ENCODE measurements around the gene ERMP1.
"Not testable (repeated sequence)": the region's sequence is repeated elsewhere in the genome, so short reads cannot be mapped to it uniquely, and the experiment has no call there.

ERMP1 gene, protein sequence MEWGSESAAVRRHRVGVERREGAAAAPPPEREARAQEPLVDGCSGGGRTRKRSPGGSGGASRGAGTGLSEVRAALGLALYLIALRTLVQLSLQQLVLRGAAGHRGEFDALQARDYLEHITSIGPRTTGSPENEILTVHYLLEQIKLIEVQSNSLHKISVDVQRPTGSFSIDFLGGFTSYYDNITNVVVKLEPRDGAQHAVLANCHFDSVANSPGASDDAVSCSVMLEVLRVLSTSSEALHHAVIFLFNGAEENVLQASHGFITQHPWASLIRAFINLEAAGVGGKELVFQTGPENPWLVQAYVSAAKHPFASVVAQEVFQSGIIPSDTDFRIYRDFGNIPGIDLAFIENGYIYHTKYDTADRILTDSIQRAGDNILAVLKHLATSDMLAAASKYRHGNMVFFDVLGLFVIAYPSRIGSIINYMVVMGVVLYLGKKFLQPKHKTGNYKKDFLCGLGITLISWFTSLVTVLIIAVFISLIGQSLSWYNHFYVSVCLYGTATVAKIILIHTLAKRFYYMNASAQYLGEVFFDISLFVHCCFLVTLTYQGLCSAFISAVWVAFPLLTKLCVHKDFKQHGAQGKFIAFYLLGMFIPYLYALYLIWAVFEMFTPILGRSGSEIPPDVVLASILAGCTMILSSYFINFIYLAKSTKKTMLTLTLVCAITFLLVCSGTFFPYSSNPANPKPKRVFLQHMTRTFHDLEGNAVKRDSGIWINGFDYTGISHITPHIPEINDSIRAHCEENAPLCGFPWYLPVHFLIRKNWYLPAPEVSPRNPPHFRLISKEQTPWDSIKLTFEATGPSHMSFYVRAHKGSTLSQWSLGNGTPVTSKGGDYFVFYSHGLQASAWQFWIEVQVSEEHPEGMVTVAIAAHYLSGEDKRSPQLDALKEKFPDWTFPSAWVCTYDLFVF

DNA sequence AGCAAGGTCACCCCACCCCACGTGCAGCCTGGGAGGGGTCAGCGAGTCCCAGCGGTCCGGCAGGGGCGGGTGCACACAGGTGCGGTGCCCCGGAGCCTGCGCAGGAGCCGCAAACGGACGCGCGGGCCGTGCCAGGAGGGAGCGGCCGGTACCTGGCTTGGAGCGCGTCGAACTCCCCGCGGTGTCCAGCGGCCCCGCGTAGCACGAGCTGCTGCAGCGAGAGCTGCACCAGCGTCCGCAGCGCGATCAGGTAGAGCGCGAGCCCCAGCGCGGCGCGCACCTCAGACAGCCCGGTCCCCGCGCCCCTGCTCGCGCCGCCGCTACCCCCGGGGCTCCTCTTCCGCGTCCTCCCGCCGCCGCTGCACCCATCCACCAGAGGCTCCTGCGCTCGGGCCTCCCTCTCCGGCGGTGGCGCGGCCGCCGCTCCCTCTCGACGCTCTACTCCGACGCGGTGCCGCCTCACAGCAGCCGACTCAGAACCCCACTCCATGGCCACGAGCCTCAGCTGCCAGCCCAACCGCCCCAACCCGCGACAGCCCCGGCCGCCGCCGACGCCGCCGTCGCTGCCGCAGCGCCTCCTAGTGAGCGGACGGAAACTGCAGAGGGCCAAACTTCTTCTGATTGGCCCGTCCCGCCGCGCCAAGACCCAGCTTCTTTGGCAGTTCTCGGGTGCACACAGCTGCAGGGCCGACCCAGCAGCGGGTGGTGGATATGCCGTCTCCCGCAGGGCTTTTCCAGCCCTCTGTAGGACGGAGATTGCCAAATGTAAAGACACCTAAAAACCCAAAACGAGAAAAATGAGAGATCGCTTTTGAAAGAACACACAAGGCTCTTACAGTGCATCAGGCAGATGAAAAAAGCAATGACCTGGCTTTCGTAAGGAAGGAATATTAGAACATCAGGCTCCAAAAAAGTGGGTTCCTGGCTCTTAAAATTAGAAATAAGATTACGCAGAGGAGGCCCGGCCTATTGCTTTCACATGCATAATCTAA, at the start of gene ERMP1:
ERMP1 (minus strand) TSS at position 580 of the 992 bp plus-strand sequence; CDS start at position 490, 90 bp downstream.
- DNase-seq, result peak; percentile 77

DNA sequence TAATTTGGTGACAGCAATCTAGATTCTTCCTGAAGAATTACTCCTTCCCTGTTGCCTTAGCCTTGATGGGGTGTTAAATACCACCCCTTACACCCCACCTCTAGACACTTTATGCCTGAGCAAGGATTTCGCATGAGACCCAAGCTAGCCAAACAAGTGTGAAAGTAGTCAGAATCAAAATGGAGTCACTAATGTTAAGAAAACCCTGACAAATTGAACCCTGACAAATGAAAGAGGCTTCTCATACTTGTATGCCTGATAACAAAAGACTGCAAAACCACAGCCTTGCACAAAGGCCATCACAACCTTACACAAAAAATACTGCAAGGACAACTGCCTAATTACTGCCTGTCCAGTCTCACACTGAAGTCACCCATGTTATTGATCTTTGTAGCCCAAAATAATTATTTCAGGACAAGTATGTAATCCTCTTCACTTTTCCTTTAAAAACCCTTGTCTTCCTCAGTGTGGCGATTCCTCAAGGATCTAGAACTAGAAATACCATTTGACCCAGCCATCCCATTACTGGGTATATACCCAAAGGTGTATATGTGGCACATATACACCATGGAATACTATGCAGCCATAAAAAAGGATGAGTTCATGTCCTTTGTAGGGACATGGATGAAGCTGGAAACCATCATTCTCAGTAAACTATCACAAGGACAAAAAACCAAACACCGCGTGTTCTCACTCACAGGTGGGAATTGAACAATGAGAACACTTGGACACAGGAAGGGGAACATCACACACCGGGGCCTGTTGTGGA, 49.5 kb upstream of the ERMP1 start:
- DNase-seq, result not testable (repeated sequence)

DNA sequence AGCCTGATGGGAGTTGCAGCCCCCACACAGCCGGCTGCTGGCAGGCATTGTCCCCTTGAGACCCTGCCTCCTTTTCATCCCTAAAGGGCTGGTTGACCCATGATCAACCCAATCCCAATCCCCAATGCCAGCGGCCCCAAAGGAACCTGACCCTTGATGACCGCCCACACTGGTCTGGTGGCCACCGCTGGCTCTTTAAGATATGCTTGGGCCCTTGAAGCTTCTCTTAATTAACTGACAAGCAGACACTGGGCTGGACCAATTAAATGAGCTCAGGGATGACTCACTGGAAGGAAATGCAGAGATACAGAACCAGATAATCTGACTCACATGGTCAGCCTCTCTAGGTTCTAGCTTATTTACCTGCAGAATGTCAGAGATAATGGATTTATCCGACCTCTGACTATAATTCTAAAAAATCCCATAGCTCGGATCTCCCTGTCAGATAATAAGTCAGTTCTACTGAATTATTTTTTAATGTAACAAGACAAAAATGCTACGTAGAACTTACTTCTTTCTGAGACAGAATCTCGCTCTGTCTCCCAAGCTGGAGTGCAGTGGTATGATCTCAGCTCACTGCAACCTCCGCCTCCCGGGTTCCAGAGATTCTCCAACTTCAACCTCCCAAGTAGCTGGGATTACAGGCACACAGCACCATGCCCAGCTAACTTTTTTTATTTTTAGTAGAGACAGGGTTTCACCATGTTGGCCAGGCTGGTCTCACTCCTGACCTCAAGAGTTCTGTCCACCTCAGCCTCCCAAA, 46.7 kb upstream of the ERMP1 start:
- DNase-seq, result peak; percentile 73

DNA sequence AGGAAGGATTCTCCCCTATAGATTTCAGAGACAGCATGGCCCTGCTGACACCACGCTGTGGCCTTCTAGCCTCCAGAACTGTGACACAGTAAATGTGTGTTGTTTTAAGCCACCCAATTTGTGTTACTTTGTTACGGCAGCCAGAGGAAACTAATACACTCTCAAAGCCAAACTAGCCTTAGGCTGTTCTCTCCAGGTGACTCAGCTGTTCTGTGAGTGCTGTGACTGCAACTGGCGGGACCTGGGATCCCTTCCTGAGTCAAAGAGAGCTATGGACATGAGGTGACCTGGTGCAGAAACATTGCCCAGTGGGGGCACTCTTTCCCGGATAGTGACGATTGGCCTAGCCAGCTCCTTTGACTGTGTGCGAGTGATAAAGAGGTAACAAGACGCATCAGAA, 43.8 kb upstream of the ERMP1 start:
- no peak for DNase-seq

DNA sequence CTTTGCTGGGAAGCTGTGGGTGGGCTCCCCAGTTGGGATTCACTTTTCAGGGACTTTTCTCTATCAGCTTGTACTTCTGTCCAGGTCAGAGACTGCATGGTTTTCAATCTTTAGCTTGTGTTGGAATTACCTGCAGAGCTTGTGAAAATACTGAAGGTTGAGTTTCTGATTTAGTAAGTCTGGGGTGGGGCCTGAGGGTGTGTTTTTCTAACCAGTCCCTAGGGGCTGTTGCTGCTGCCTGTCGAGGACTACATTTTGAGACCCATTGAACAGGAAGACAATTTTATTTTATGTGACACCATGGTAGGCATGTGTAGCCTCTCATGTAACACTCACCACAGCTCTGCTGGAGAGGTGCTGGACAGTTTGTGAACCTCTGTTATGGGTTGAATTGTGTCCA, 43.1 kb upstream of the ERMP1 start:
- DNase-seq, result no peak

DNA sequence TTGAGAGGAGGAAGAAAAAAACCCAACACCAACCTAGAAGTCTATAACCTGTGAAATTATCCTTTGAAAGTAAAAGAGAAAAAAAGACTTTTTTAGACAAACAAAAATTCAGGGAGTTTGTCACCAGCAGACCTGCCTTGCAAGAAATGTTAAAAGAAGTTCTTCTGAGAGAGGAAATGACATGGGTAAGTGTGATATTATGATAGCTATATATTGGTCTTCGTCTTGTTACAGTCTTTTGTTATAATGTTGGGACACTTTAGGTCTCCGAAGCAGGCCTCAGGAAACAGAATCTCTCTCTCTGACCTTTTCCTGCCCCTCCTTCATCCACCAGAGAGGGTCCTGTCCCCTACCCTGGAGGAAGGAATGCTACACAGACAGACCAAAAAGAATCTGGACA, 41.1 kb upstream of the ERMP1 start:
- no peak for DNase-seq

DNA sequence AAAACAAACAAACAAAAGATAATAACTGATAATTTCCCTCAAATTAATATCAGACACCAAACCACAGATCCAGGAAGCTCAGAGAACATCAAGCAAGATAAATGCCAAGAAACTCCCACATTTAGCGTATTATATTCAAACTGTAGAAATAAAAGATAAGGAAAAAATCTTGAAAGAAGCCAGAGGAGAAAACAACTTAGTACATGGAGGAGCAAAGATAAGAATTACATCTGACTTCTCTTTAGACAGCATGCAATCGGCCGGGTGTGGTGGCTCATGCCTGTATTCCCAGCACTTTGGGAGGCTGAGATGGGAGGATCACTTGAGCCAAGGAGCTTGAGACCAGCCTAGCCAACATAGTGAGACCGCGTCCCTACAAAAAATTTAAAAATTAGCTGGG, 40.5 kb upstream of the ERMP1 start:
- DNase-seq, result no peak

DNA sequence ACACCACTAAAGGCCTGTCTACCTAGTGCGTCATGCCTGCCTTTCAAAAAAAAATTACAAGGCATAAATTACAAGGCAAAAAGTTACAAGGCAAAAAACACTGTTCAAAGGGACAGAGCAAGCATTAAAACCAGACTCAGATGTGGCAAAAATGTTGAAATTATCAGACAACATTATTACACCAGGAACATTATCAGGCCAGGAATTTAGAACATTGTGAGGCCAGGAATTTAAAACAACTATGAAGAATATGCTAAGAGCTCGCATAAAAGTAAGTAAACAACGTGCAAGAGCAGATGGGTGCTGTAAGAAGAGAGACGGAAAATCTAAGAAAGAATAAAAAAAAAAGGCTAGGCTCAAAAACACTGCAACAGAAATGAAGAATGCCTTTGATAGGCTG, 39.6 kb upstream of the ERMP1 start:
- no peak for DNase-seq

DNA sequence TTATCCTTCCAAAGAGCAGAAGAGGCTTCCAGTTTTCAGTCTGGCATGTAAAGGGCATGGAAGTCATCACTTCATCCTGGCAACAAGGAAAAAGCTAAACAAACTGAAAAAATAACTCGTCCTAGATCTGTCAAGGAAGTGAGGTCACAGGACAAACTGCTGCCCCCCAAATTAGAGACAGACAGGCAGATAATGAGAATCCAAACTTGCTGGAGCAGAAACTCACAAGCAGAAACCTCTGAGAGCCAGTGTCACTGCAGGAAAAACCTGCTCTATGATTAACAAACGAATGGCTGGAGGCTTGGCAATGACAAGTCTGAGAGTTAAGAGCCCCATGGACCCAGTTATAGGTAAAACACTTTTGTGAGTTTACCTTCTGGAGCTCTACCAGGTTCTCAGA, 38.9 kb upstream of the ERMP1 start:
- no peak for DNase-seq

DNA sequence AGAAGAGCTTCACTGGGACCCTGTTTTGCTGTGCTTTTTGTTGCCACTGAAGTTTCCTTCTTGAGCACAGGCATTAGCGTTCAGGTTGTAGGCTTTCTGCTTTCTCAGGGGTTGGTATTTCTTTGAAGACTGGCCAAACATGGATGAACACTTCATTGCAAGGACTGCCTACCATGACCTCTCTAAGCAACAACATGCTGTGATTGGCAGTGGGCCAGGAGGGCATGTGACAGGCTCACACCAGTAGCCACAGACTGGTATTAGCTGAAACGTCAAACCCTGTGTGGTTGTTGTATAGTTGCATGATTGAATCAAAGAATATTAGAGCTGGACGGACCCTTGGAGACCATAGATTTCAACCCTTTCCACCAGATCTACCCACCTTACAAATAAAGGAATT, 37.8 kb upstream of the ERMP1 start:
- DNase-seq, result no peak

DNA sequence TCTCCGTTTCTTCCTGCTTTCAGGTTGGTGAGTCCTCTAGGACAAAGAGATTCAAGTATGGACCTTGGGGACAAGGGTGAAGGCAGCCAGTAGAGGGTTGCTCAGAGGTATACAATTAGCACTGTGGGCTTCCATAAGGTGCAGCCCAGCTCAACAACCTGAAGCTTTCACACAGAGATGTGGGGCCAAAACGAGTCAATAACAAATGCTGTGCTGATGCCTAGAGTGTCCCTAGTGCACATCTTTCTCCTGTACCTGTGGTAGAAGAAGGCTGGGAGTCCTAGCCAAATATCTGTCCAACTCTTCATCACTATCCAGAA, 37.1 kb upstream of the ERMP1 start:
- DNase-seq, result no peak

DNA sequence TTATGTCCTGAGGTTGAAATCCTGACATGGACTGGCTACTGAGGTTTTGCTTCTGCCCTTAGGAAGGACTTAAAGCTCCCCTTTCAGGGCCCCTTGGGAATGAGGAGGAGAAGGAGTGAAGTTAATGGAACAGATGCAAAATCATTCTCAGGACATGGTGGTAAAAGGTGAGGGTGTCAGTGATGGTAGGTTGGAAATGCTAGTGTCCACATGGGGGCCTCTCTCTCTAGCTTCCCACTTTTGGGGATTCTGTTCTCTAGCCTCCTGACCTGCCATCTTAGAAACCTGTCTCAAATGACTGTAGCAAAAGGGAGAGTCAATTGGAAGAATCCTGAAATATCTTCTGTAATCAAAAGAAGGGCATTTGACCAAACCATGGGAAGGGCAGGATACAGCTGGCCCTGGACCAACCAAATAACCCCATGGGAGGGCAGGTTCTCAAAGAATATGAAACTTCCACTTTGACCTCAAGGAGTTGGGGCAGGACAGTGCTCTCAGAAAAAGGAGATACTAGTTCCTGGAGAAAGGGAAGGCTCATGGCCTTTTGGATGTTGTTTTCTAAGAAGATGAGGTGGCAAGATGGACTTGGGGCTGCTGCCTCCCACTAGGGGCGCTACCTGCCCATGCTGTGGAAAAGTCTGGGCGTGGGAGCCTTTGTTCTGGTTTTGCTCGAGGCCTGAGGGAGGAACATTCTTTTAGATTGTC, 36.5 kb upstream of the ERMP1 start:
- no peak for DNase-seq

DNA sequence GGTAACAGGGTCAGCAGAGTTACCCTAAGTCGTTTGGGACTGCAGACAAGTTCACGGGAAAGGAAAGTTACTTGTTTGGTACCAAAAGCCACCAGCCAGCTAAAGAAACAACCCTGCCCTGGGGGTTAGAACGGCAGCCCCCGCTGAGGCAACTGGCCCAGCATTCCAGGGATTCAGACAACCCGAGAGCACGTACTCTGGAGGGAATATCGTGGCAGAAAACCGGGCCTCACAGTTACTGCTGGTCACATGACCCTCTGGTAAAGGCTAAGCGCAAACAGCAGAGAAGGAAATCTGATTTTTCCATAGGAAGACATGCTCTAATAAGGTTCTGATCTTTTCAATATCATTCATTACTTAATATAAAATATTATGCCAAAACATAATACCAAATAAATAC, 35.3 kb upstream of the ERMP1 start:
- DNase-seq, result no peak

DNA sequence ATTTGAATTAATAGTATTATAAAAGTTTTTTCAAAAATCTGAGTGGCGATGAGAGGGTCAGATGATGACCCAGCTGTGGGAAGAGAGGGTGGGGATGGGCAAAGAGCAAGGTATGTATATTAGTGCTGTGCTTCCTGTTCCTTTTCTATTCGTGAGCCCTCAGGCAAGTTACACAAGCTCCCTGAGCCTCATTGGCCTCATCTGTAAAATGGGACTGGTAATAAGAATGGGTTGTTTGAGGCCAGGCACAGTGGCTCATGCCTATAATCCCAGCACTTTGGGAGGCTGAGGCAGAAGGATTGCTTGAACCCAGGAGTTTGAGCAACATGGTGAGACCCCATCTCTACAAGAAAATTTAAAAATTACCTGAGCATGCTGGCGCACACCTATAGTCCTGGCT, 33.8 kb upstream of the ERMP1 start:
- DNase-seq, result no peak

DNA sequence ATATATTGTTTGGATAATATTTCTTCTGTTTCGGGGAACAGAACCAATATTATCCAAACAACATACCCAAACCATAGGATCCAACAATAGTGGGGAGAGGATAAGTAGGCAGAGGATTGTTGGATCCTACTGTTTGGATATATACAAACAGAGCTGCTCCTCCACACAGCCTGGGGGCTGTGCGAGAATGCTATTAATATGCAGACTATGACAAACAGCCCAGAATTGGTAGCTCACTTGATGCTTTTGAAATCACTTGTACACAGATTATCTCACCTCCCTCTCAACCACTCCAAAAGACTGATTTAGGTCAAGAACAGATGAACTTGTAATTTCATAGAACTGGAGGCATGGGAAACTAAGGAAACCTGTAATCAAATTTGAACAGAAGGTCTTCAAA, 33.4 kb upstream of the ERMP1 start:
- no peak for DNase-seq

DNA sequence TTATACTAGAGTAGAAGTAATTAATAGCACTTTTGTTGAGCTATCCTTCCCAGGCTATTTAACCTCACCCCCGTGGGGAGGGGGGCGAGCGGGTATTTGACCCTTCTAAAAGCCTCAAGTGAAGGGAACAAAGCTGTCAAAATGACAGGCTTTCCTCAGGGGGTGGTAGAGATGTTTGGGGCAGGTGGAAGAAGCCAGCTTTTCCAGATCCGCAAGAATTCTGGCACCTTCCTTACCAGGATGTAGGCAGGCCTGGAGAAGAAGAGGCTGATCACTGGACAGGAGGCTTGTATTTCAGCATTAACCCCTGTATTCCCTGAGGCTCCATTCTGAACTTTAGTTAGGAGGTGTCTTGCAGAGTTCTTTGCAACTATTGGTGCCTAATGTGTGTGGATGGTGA, 31.5 kb upstream of the ERMP1 start:
- no peak for DNase-seq

DNA sequence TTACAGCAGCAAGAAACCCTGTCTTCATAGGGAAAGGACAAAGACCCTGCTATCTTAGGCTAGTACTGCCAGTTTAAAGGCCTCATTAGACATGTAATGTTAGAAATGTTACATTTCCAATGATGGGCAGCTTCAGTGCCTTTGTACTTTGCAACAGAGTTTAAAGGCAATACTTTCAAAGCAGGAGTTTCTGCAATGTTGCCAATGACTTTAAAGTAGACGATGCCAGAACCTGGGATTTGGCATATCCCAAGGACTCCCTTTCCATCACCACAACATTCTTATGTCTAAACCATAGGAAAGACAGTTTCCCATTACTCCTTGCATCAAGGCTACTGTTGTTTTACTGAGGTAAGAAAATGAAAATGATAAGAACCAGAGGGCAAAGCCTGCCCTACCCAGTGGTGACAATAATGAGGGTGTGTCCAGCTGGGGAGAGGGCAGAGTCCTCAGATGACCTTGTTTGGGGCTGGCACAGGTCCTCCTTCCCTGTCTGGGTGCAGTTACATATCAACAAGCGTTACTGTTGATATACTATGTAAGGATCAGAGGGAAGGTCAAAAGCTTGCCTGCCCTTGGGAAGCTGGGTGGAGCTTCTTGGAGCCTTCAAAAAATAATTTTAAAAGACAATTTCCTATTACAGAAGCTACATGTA, 30.3 kb upstream of the ERMP1 start:
- DNase-seq, result no peak

DNA sequence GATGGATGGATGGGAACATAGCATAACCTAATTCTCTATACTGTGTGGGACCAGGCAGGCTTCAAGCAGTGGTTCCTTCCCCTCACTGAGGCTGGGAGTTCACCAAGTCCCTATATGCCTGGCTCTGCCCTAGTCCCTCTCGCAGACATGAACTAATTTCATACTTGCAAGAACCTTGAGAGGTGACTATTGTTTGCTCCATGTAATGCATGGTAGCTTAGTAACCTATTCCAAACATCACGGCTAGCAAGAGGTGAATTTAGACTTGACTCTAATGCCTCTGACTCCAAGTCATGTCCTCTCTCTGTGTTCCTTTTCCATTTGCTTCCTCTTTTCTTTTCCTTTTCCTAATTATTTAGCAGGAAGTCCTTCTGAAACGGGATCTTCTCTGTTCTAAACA, 25.9 kb upstream of the ERMP1 start:
- DNase-seq, result no peak

DNA sequence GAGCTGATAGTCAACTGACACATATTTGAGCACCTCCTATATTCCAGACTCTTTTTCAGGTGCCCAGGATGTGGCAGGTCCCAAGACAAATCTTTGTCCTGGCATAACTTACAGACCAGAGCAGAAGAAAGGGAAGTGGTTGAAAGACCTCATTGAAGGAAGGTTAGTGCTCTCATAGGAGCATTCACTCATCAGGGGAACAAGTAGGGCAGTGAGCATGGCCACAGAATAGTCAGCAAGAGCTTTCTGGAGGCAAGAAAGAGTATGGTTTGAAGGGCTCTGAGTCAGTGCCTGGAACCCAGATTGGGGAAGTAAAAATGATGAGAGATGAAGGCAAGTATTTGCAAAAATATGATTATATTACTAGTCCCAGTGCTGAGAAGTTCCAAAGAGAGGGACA, 25.0 kb upstream of the ERMP1 start:
- no peak for DNase-seq

Measured in HCEC 1CT (cell line).